Stomach (tissue), 9 donors: Measurements from ENCODE around the gene EGFR. TPM values are rescaled to one million over a fixed set of nuclear protein-coding genes. Genes with fewer than 3 reads are reported as not detected.

Experiments
- DNase-seq, 2 donors: peaks; one replicate each; pipeline versions ENCODE4 v3.0.0 to v3.0.0-alpha.2; 2013 to 2019
- H3K27ac ChIP-seq, 5 donors: fragments of 200-600 bp in 4 of 5; sonication (generic) in 4 of 5; one replicate each; pipeline ENCODE4 v1.5.1; 2013 to 2019; ENCODE audit warnings: mild to moderate bottlenecking in 1 of 5, moderate library complexity in 1 of 5
- H3K27me3 ChIP-seq, 3 donors: fragments of 200-600 bp; sonication (generic); one replicate each; pipeline ENCODE4 v1.5.1; 2017 to 2019; ENCODE audit warnings: mixed run types in 1 of 3
- H3K36me3 ChIP-seq, 4 donors: fragments of 200-600 bp; sonication (generic); 1 replicate in 3 of 4; 2 replicates in 1 of 4; pipeline ENCODE4 v1.5.1; 2016 to 2019
- H3K4me1 ChIP-seq, 4 donors: fragments of 200-600 bp; sonication (generic); one replicate each; pipeline ENCODE4 v1.5.1; 2016 to 2019
- H3K4me3 ChIP-seq, 4 donors: fragments of 200-600 bp; sonication (generic) in 3 of 4; one replicate each; pipeline ENCODE4 v1.5.1; 2016 to 2019; ENCODE audit warnings: mild to moderate bottlenecking in 1 of 4
- H3K9me3 ChIP-seq, 4 donors: fragments of 200-600 bp; sonication (generic); one replicate each; pipeline ENCODE4 v1.5.1; 2016 to 2019
- CTCF ChIP-seq, 7 experiments: fragments of 450-650 bp in 4 of 7; fragments of 200-600 bp in 3 of 7; sonication (generic) in 3 of 7; IDR thresholded peaks; one replicate each; pipeline ENCODE4 v1.5.1; 2016 to 2019; ENCODE audit warnings: antibody characterized with exemption in 7 of 7, control low read depth in 2 of 7, mild to moderate bottlenecking in 1 of 7
- EP300 ChIP-seq: sonication (generic); formaldehyde crosslinking; IDR thresholded peaks from one replicate; pipeline ENCODE4 v1.6.1; 2017; ENCODE audit warnings: antibody characterized with exemption
- POLR2A ChIP-seq, 4 donors: fragments of 450-650 bp; IDR thresholded peaks; one replicate each; pipeline ENCODE4 v1.6.1; 2016; ENCODE audit warnings: antibody characterized with exemption in 4 of 4, control low read depth in 2 of 4, mild to moderate bottlenecking in 1 of 4, moderate library complexity in 1 of 4
- POLR2AphosphoS5 ChIP-seq, 3 donors: sonication (generic); formaldehyde crosslinking; IDR thresholded peaks; one replicate each; pipeline ENCODE4 v1.6.1; 2016; ENCODE audit warnings: antibody characterized with exemption in 3 of 3
- WGBS, 5 donors: extraction: QIAGEN DNeasy Blood & Tissue Kit in 3 of 5; methylation state at CpG; one replicate each; pipeline versions ENCODE4 v1.1.5 to v1.1.7; 2013 to 2018; 5-methylcytosine and 5-hydroxymethylcytosine counted together
- intact Hi-C: fragments of 100-400 bp; cut with DNase I; formaldehyde crosslinking; loops from one replicate; pipeline ENCODE4 v1.15.1; 2023; ENCODE audit warnings: low total_unique reads
- polyA plus RNA-seq, 3 donors: library from polyadenylated mRNA; stranded (reverse); fragments of 200-250 nt; gene quantifications; one replicate each; pipeline ENCODE4 v1.2.3, GENCODE V29; 2013
- total RNA-seq, 5 donors: library from RNA; depleted of rRNA; stranded (reverse); fragments of >200 nt; gene quantifications; one replicate each; pipeline versions ENCODE4 v1.1.0 to v1.2.3, GENCODE V29; 2014 to 2016
- donor health status: healthy with polysubstance abuse.
- donor health status: Bipolar disorder and iron deficiency.
- donor health status: healthy.

The EGFR gene
- total and polyA plus RNA-seq, 8 donors, result 3.4 to 43.4 (median 32.6) TPM

GRCh38 chr7:55140221-55140940 lies 121.6 kb downstream of the EGFR start:
- peak in 1 of 2 donors; percentile 60 for DNase-seq
- Histone ChIP-seq H3K4me3 (no peak overlapping the region), H3K27ac (peak overlapping the region in 2 of 5 donors; percentile 24 to 28), H3K27me3 (no peaks in the 10 kb centered on the region), H3K36me3 (peaks cover 0 to 34% (median 31%) of the 10 kb centered on the region in 4 donors), H3K4me1 (peaks cover 0 to 12% (median 5%) of the 10 kb centered on the region in 4 donors), H3K9me3 (peaks cover 0 to 6% (median 3%) of the 10 kb centered on the region in 4 donors)
- intact Hi-C loops, result no loop called here
- TF ChIP-seq EP300, result no peak
- no peak for TF ChIP-seq CTCF (IDR thresholded peaks at IDR 0.05)
- no peak for TF ChIP-seq POLR2A (IDR thresholded peaks at IDR 0.05)
- no peak for TF ChIP-seq POLR2AphosphoS5 (IDR thresholded peaks at IDR 0.05)
- 41 to 53% (median 48%) methylated on average over 8 of the region's 8 CpGs for WGBS, 5 donors

GRCh38 chr7:55140941-55141278 lies 122.1 kb downstream of the EGFR start:
- H3K36me3 ChIP-seq, result peaks cover 0 to 39% (median 37%) of the 10 kb centered on the region in 4 donors
- H3K27ac ChIP-seq, result no peak overlapping the region
- no peak for DNase-seq
- H3K4me3 ChIP-seq, result no peak overlapping the region
- no peaks in the 10 kb centered on the region for H3K27me3 ChIP-seq
- TF ChIP-seq POLR2A (IDR thresholded peaks at IDR 0.05), result no peak
- TF ChIP-seq CTCF (IDR thresholded peaks at IDR 0.05), result no peak
- TF ChIP-seq POLR2AphosphoS5 (IDR thresholded peaks at IDR 0.05), result no peak
- TF ChIP-seq EP300, result no peak
- peaks cover 0 to 6% (median 3%) of the 10 kb centered on the region in 4 donors for H3K9me3 ChIP-seq
- H3K4me1 ChIP-seq, result peaks cover 0 to 12% (median 5%) of the 10 kb centered on the region in 4 donors
- intact Hi-C loops, result no loop called here

DNA sequence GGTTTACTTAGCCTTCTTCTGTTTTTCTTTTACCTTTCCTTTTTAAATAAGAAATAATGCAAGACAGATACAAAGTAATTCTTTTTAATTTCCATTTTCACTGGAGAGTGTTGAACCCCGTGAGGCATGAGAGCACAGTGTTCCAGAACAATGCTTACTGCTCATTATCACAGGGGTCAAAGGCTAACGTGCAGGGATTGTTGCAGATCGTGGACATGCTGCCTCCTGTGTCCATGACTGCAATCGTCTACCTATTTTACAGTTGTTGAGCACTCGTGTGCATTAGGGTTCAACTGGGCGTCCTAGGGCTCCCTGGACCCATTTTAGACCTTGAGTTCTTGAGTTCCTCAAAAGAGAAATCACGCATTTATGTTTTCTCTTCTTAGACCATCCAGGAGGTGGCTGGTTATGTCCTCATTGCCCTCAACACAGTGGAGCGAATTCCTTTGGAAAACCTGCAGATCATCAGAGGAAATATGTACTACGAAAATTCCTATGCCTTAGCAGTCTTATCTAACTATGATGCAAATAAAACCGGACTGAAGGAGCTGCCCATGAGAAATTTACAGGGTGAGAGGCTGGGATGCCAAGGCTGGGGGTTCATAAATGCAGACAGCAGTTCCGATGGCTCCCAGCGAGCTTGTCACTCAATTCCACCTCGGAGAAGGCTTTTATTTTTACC lies 124.2 kb downstream of the EGFR start:
- WGBS, 5 donors, result 78 to 82% (median 79%) methylated on average over 13 of the region's 13 CpGs
- no peak for TF ChIP-seq CTCF (IDR thresholded peaks at IDR 0.05)
- TF ChIP-seq POLR2A (IDR thresholded peaks at IDR 0.05), result no peak
- TF ChIP-seq EP300, result no peak
- no peak for TF ChIP-seq POLR2AphosphoS5 (IDR thresholded peaks at IDR 0.05)
- Histone ChIP-seq H3K36me3 (peaks cover 15 to 61% (median 57%) of the 10 kb centered on the region in 4 donors), H3K4me1 (peaks cover 0 to 12% (median 5%) of the 10 kb centered on the region in 4 donors), H3K4me3 (no peak overlapping the region), H3K9me3 (peaks cover 0 to 6% (median 3%) of the 10 kb centered on the region in 4 donors), H3K27ac (no peak overlapping the region), H3K27me3 (no peaks in the 10 kb centered on the region)
- intact Hi-C loops, result no loop called here
- no peak for DNase-seq

DNA sequence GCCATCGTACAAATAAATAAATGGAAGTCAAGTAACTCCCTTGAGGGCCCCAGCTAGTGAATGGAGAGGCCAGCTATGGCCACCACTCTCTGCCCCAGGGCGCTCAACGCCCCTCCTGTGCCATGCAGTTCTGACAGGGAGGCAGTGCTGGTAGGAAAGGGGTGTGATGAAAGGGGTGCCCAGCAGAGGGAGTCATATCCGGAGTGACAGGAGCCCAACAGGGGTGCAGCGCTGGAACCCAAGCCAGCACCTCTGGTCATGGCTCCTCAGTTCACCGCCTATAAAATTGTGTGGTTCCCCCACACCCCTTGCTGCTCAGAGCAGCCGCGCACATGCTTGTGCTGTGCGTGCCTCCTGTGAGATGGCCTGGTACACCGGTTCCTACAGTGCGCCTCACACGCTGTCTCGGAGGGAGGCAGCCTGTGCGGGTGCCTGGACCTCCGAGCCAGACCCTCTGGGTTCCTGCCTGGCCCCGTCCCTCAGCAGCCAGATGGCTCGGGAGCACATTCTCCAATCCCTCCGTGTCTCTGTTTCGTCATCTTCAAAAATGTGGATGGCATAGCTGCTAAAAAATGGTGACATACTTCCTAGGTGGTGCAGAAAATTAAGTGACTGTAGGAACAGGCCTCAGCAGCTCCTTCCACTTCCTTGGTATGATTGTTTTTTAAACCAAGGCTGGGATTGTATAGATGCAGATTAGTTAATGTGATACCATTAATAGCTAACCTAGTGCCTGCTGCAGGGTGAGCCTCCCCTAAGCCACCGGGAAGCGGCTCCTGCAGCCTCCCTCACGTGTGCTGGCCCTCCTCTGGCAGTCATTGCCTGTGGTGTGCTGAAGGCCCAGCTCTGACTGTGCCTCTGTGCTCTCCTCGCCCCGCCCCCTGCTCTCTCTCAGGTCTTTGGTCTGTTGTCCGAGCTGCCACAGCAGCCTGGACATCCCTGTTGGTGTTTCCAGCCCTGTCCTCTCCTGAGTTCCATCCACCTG lies 125.8 kb downstream of the EGFR start:
- Histone ChIP-seq H3K27ac (no peak overlapping the region), H3K4me3 (no peak overlapping the region), H3K4me1 (peaks cover 0 to 12% (median 5%) of the 10 kb centered on the region in 4 donors), H3K27me3 (no peaks in the 10 kb centered on the region), H3K9me3 (no peaks in the 10 kb centered on the region), H3K36me3 (peaks cover 16 to 67% (median 63%) of the 10 kb centered on the region in 4 donors)
- intact Hi-C loops, result no loop called here
- no peak for TF ChIP-seq POLR2A (IDR thresholded peaks at IDR 0.05)
- no peak for TF ChIP-seq POLR2AphosphoS5 (IDR thresholded peaks at IDR 0.05)
- peak in 1 of 7 experiments; percentile 11 for TF ChIP-seq CTCF (IDR thresholded peaks at IDR 0.05)
- DNase-seq, result no peak
- 81 to 86% (median 85%) methylated on average over 23 to 25 of the region's 25 CpGs for WGBS, 5 donors
